AG04449 (cell line): ENCODE results near the gene MARS1.
"Not testable (repeated sequence)": the region's sequence is repeated elsewhere in the genome, so short reads cannot be mapped to it uniquely, and the experiment has no call there.

ENCODE experiments used
- CTCF ChIA-PET: fragments of 350-600 bp; formaldehyde crosslinking; extraction: SDS; loops from one replicate; lab custom pipeline; 2021; ENCODE audit warnings: antibody characterized with exemption; lab: Yijun Ruan, JAX
- POLR2A ChIA-PET: fragments of 400-600, 350-600 bp; formaldehyde crosslinking; extraction: SDS; loops from one replicate; lab custom pipeline; 2020; ENCODE audit warnings: antibody characterized with exemption, inconsistent platforms; lab: Yijun Ruan, JAX
- DNase-seq: peaks from one replicate; pipeline ENCODE4 v3.0.0-alpha.2; 2010; ENCODE audit warnings: low read depth, low spot score
- H3K4me3 ChIP-seq: 2 replicates; pipeline ENCODE4 v1.5.1; 2011; ENCODE audit warnings: low read depth, mild to moderate bottlenecking, control low read depth, low read length
- CTCF ChIP-seq: IDR thresholded peaks from one replicate; pipeline ENCODE4 v1.5.1; 2011; ENCODE audit warnings: mild to moderate bottlenecking, moderate library complexity, low read length, control low read depth, inconsistent platforms; ENCODE audit not compliant: insufficient read depth; ENCODE audit errors: missing control alignments

MARS1 gene

GRCh38 chr12:57497223-57498131, 9.6 kb downstream of the MARS1 start:
- no peak overlapping the region for H3K4me3 ChIP-seq
- POLR2A ChIA-PET = no interaction called here
- TF ChIP-seq CTCF = no peak
- DNase-seq = no peak
- CTCF ChIA-PET = interaction anchor here (1.2 to 1.3 kb wide), 2 partner anchors 19 to 21 kb away, joined by 3 read pairs; no protein-coding TSS in a partner anchor

GRCh38 chr12:57498132-57498502, 10.2 kb downstream of the MARS1 start:
- POLR2A ChIA-PET = no interaction called here
- CTCF ChIA-PET = interaction anchor here (1.2 to 1.3 kb wide), 2 partner anchors 18 to 20 kb away, joined by 3 read pairs; no protein-coding TSS in a partner anchor
- no peak for DNase-seq
- TF ChIP-seq CTCF = no peak
- no peak overlapping the region for H3K4me3 ChIP-seq

GRCh38 chr12:57498571-57498970, 10.7 kb downstream of the MARS1 start:
- no peak overlapping the region for H3K4me3 ChIP-seq
- no peak for TF ChIP-seq CTCF
- ChIA-PET POLR2A (no interaction called here), CTCF (no interaction called here)
- no peak for DNase-seq

GRCh38 chr12:57500213-57500612, 12.3 kb downstream of the MARS1 start:
- H3K4me3 ChIP-seq = no peak overlapping the region
- DNase-seq = no peak
- ChIA-PET CTCF (interaction anchor here (1.1 to 1.2 kb wide), 2 partner anchors 41 to 286 kb away, joined by 3 read pairs; partner anchors contain the start of gene GLI1), POLR2A (no interaction called here)
- TF ChIP-seq CTCF = no peak

GRCh38 chr12:57502311-57502969, 14.6 kb downstream of the MARS1 start:
- POLR2A ChIA-PET = interaction anchor here (0.6 kb wide), 1 partner anchor 223 kb away, joined by 3 read pairs; no protein-coding TSS in a partner anchor
- not testable (repeated sequence) for DNase-seq, H3K4me3 ChIP-seq
- CTCF ChIA-PET = interaction anchor here (1.6 to 1.7 kb wide), 2 partner anchors 13 to 43 kb away, joined by 4 to 8 read pairs; partner anchors contain the start of gene GLI1

- not testable (repeated sequence) for DNase-seq, H3K4me3 ChIP-seq
- ChIA-PET POLR2A (interaction anchor here (1.2 kb wide), 1 partner anchor 11 kb away, joined by 4 read pairs; no protein-coding TSS in a partner anchor), CTCF (interaction anchor here (1.8 kb wide), 1 partner anchor 48 kb away, joined by 4 read pairs; no protein-coding TSS in a partner anchor)
Measured at GRCh38 chr12:57506541-57506940, 18.7 kb downstream of the MARS1 start.

- DNase-seq, CTCF ChIA-PET, POLR2A ChIA-PET, H3K4me3 ChIP-seq: not testable (repeated sequence)
Measured at GRCh38 chr12:57507796-57508195, 19.9 kb downstream of the MARS1 start.
